Small intestine (tissue), 7 donors: Measurements from ENCODE around the gene KRTAP10-11. TPM values are rescaled to one million over a fixed set of nuclear protein-coding genes. Genes with fewer than 3 reads are reported as not detected.

Source experiments
- DNase-seq, 2 donors: peaks; one replicate each; pipeline versions ENCODE4 v3.0.0 to v3.0.0-alpha.2; 2013
- FAIRE-seq: peaks from 2 replicates; lab custom pipeline; 2012; peaks lifted over from hg19 to GRCh38; lab: Jason Lieb, UNC
- H3K27ac ChIP-seq, 3 donors: one replicate each; pipeline ENCODE4 v1.5.1; 2013; ENCODE audit warnings: low read length in 2 of 3, mild to moderate bottlenecking in 2 of 3, control low read depth in 1 of 3, inconsistent platforms in 1 of 3, low read depth in 1 of 3, moderate library complexity in 1 of 3
- H3K27me3 ChIP-seq, 3 donors: one replicate each; pipeline ENCODE4 v1.6.1; 2013; ENCODE audit warnings: low read length in 3 of 3, inconsistent platforms in 1 of 3; ENCODE audit not compliant: control insufficient read depth in 3 of 3, insufficient read depth in 3 of 3
- H3K36me3 ChIP-seq, 3 donors: one replicate each; pipeline ENCODE4 v1.6.1; 2013; ENCODE audit warnings: low read length in 3 of 3, inconsistent platforms in 1 of 3, low read depth in 1 of 3, mild to moderate bottlenecking in 1 of 3, moderate library complexity in 1 of 3; ENCODE audit not compliant: control insufficient read depth in 3 of 3, insufficient read depth in 2 of 3
- H3K4me1 ChIP-seq, 3 donors: one replicate each; pipeline ENCODE4 v1.6.1; 2013; ENCODE audit warnings: low read length in 2 of 3, inconsistent platforms in 1 of 3, low read depth in 1 of 3, mild to moderate bottlenecking in 1 of 3, moderate library complexity in 1 of 3; ENCODE audit not compliant: control insufficient read depth in 3 of 3, insufficient read depth in 2 of 3
- H3K4me3 ChIP-seq, 3 donors: one replicate each; pipeline ENCODE4 v1.5.1; 2013; ENCODE audit warnings: low read length in 3 of 3, control low read depth in 1 of 3, inconsistent platforms in 1 of 3, low read depth in 1 of 3, mild to moderate bottlenecking in 1 of 3, moderate library complexity in 1 of 3
- H3K9me3 ChIP-seq, 2 donors: one replicate each; pipeline ENCODE4 v1.6.1; 2013; ENCODE audit warnings: low read depth in 1 of 2, low read length in 1 of 2; ENCODE audit not compliant: control insufficient read depth in 2 of 2, insufficient read depth in 1 of 2
- WGBS, 3 donors: extraction: QIAGEN DNeasy Blood & Tissue Kit; methylation state at CpG; one replicate each; pipeline ENCODE4 v1.1.7; 2013; 5-methylcytosine and 5-hydroxymethylcytosine counted together
- polyA plus RNA-seq, 4 donors: library from polyadenylated mRNA; stranded (reverse) in 3 of 4; unstranded in 1 of 4; fragments of 200-250 nt in 3 of 4; fragments of 120-200 nt in 1 of 4; gene quantifications; one replicate each; pipeline versions ENCODE4 v1.2.1 to v1.2.3, GENCODE V29; 2013
- donor health status: healthy with polysubstance abuse.
- donor health status: control.
- donor health status: control.
- donor health status: Bipolar disorder and iron deficiency.
- donor health status: healthy.

Gene KRTAP10-11
- polyA plus RNA-seq, 4 donors = not detected

GRCh38 chr21:44650973-44651675, 4.9 kb downstream of the KRTAP10-11 start:
- Histone ChIP-seq H3K36me3 (no peaks in the 10 kb centered on the region), H3K4me3 (no peak overlapping the region), H3K9me3 (peaks cover 0 to 7% of the 10 kb centered on the region in 2 donors), H3K4me1 (no peaks in the 10 kb centered on the region), H3K27me3 (peaks cover 0 to 2% (median 0%) of the 10 kb centered on the region in 3 donors), H3K27ac (no peak overlapping the region)
- no peak for FAIRE-seq
- 81 to 89% (median 84%) methylated on average over 12 of the region's 12 CpGs for WGBS, 3 donors
- DNase-seq = no peak

- 45 to 70% (median 59%) methylated on average over 14 of the region's 14 CpGs for WGBS, 3 donors
- no peak overlapping the region for H3K27ac ChIP-seq
- FAIRE-seq = no peak
- H3K9me3 ChIP-seq = peaks cover 1 to 11% of the 10 kb centered on the region in 2 donors
- peaks cover 0 to 2% (median 0%) of the 10 kb centered on the region in 3 donors for H3K27me3 ChIP-seq
- H3K36me3 ChIP-seq = no peaks in the 10 kb centered on the region
- no peak for DNase-seq
- H3K4me1 ChIP-seq = peaks cover 0 to 2% (median 0%) of the 10 kb centered on the region in 3 donors
- H3K4me3 ChIP-seq = no peak overlapping the region
Observed at GRCh38 chr21:44653123-44653522, 6.9 kb downstream of the KRTAP10-11 start.

- FAIRE-seq = no peak
- Histone ChIP-seq H3K4me3 (no peak overlapping the region), H3K27me3 (no peaks in the 10 kb centered on the region), H3K27ac (no peak overlapping the region), H3K4me1 (peaks cover 0 to 3% (median 0%) of the 10 kb centered on the region in 3 donors), H3K36me3 (no peaks in the 10 kb centered on the region), H3K9me3 (peaks cover 1 to 11% of the 10 kb centered on the region in 2 donors)
- no peak for DNase-seq
- WGBS, 3 donors = 68 to 74% (median 69%) methylated on average over 17 of the region's 17 CpGs
Observed at GRCh38 chr21:44653656-44654575, 7.7 kb downstream of the KRTAP10-11 start.

- DNase-seq = no peak
- Histone ChIP-seq H3K36me3 (no peaks in the 10 kb centered on the region), H3K27ac (no peak within 1 kb of the TSS), H3K4me1 (peaks cover 0 to 3% (median 0%) of the 10 kb centered on the region in 3 donors), H3K9me3 (peaks cover 1 to 11% of the 10 kb centered on the region in 2 donors), H3K4me3 (no peak within 1 kb of the TSS), H3K27me3 (no peaks in the 10 kb centered on the region)
- 69 to 71% (median 70%) methylated on average over 9 of the region's 9 CpGs for WGBS, 3 donors
- FAIRE-seq = no peak
Observed at GRCh38 chr21:44654576-44655175, 8.5 kb downstream of the KRTAP10-11 start, which contains the start of gene KRTAP12-4. KRTAP12-4 (minus strand) TSS chr21:44654659; CDS start chr21:44654614, 45 bp downstream.

- Histone ChIP-seq H3K27ac (peak overlapping the region in 2 of 3 donors; percentile 50 to 83), H3K36me3 (no peaks in the 10 kb centered on the region), H3K9me3 (peaks cover 1 to 11% of the 10 kb centered on the region in 2 donors), H3K27me3 (no peaks in the 10 kb centered on the region), H3K4me3 (no peak overlapping the region), H3K4me1 (peaks cover 0 to 3% (median 0%) of the 10 kb centered on the region in 3 donors)
- DNase-seq (no peak), FAIRE-seq (no peak)
- WGBS, 3 donors = 23 to 66% (median 29%) methylated on average over 1 of the region's 1 CpG
Observed at GRCh38 chr21:44656868-44657267, 10.7 kb downstream of the KRTAP10-11 start.

GRCh38 chr21:44657635-44658540, 11.7 kb downstream of the KRTAP10-11 start, which contains the start of gene KRTAP12-3:
KRTAP12-3 (plus strand) TSS chr21:44657932; CDS start chr21:44657980, 48 bp downstream.
- FAIRE-seq (no peak), DNase-seq (peak in 1 of 2 donors; percentile 52)
- H3K36me3 ChIP-seq = no peaks in the 10 kb centered on the region
- 70 to 75% (median 71%) methylated on average over 26 of the region's 26 CpGs for WGBS, 3 donors
- peaks cover 1 to 11% of the 10 kb centered on the region in 2 donors for H3K9me3 ChIP-seq
- peak within 1 kb of the TSS in 2 of 3 donors; percentile 68 to 83 for H3K27ac ChIP-seq
- peaks cover 0 to 3% (median 0%) of the 10 kb centered on the region in 3 donors for H3K4me1 ChIP-seq
- no peak within 1 kb of the TSS for H3K4me3 ChIP-seq
- H3K27me3 ChIP-seq = no peaks in the 10 kb centered on the region

- Histone ChIP-seq H3K27me3 (no peaks in the 10 kb centered on the region), H3K4me1 (peaks cover 0 to 3% (median 0%) of the 10 kb centered on the region in 3 donors), H3K36me3 (no peaks in the 10 kb centered on the region), H3K27ac (peak overlapping the region in 1 of 3 donors; percentile 83), H3K9me3 (peaks cover 1 to 8% of the 10 kb centered on the region in 2 donors), H3K4me3 (no peak overlapping the region)
- FAIRE-seq (no peak), DNase-seq (no peak)
- 77 to 79% (median 79%) methylated on average over 5 of the region's 5 CpGs for WGBS, 3 donors
Observed at GRCh38 chr21:44658541-44658910, 12.3 kb downstream of the KRTAP10-11 start.
